ENCODE measurements around the gene ZCCHC14.

DNA sequence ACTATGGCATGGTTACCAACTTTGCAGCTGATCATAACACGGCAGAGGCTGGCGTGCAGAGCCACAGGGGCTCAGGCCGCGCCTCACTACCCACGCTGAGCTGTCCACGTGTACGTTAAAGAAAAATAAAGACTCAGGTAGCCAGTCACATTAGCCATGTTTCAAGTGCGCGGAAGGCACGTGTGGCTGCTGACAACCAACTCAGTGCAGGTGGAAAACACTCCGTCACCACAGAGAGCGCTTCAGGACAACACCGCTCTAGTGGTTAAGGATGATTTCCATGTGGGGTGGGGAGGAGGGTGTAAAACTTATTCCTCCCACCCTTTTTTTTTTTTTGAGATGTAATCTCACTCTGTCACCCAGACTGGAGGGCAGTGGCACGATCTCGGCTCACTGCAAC lies 33.8 kb downstream of the ZCCHC14 start:
- TF ChIP-seq POLR2AphosphoS5 (IDR thresholded peaks at IDR 0.05; ENCODE audit: low read depth, low read length) (no peak), POLR2A (IDR thresholded peaks at IDR 0.05; ENCODE audit: low read depth, low read length) (no peak), TAF1 (IDR thresholded peaks at IDR 0.05; ENCODE audit: low read depth, low read length) (no peak), SPI1 (IDR thresholded peaks at IDR 0.05; ENCODE audit: low read depth, low read length) (no peak), PAX5 (IDR thresholded peaks at IDR 0.05; ENCODE audit: insufficient read depth, low read length, severe bottlenecking) (no peak)
